SHP77 treated with DMSO at 0.1 percent for 48 hours (cell line): Measurements from ENCODE around the gene DIP2B.
A peak's percentile ranks its signal among the peaks of the same experiment; 100 is the strongest.
"Not testable (repeated sequence)": the region's sequence is repeated elsewhere in the genome, so short reads cannot be mapped to it uniquely, and the experiment has no call there.

Experiments used
- DNase-seq: peaks from one replicate; lab custom pipeline; 2025; lab: John Stamatoyannopoulos, UW

Gene DIP2B

DNA sequence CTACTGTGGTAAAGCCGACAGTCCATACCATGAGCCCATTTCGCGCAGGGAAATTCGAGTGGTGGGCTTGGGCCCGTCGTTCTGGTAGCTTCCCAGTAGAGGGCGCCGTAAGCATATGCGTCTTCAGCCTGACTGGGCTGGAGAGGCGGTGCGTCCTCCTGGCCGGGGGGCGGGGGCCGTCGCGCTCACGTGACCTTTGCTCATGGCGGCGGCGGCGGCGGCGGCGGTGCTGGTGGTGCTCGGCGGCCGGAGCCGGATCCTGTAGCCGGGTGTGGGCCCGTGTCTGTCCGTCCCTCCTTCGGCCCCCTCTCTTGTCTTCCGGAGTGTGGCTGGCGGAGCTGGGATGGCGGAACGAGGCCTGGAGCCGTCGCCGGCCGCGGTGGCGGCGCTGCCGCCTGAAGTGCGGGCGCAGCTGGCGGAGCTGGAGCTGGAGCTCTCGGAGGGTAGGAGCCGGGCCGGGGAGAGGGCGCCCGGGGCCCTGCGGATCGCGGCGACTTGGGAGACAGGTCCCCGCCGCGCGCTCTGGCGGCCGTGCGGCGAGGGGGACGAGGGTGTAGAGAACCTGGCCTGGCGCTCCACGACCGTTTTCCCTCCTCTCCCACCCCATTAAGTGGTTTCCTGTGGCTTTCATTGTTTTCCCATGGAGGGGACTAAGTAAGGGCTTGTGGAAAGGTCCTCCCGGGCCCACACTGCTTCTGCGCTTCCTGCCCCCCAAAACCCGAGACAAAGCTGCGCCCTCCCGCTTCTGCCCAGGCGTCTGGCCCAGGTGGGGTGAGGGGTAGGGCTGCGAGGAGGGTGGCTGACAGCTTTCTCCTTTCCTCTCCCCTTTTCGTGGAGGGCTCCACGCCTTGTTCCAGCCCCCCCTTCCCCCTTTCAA lies at the start of gene DIP2B:
Gene DIP2B (plus strand): TSS at position 188 of the 877 bp plus-strand sequence. CDS start 156 bp downstream, at position 344.
- peak; percentile 78 for DNase-seq

DNA sequence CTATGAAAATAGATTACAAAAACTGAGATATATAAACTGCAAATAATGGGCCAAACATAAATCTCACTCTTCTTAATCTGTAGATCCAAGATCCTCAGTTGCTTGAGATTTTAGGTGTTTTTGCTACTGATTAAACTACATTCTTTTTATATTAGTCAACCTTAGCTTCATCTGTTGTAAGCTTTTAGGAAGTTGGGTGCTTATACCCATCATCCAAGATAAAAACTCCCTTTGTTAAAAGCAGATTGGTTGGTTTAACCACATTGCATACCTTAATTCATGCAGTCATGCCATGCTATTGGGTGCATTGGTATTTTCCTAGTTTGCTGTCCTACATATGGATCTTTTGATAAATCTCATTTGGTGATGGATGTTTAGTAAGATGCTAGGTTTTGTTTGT lies 46.2 kb upstream of the DIP2B start:
- no peak for DNase-seq

- no peak for DNase-seq
These were observed 37.3 kb upstream of the DIP2B start for GRCh38 chr12:50467439-50467838.

- no peak for DNase-seq
These were observed 27.4 kb upstream of the DIP2B start for GRCh38 chr12:50477241-50477832.

GRCh38 chr12:50482571-50482970 lies 22.2 kb upstream of the DIP2B start:
- DNase-seq = no peak

GRCh38 chr12:50483488-50483887 lies 21.3 kb upstream of the DIP2B start:
- no peak for DNase-seq

GRCh38 chr12:50488801-50489200 lies 16.0 kb upstream of the DIP2B start:
- DNase-seq = no peak

- not testable (repeated sequence) for DNase-seq
These were observed 6.7 kb upstream of the DIP2B start for GRCh38 chr12:50498119-50498518.

DNA sequence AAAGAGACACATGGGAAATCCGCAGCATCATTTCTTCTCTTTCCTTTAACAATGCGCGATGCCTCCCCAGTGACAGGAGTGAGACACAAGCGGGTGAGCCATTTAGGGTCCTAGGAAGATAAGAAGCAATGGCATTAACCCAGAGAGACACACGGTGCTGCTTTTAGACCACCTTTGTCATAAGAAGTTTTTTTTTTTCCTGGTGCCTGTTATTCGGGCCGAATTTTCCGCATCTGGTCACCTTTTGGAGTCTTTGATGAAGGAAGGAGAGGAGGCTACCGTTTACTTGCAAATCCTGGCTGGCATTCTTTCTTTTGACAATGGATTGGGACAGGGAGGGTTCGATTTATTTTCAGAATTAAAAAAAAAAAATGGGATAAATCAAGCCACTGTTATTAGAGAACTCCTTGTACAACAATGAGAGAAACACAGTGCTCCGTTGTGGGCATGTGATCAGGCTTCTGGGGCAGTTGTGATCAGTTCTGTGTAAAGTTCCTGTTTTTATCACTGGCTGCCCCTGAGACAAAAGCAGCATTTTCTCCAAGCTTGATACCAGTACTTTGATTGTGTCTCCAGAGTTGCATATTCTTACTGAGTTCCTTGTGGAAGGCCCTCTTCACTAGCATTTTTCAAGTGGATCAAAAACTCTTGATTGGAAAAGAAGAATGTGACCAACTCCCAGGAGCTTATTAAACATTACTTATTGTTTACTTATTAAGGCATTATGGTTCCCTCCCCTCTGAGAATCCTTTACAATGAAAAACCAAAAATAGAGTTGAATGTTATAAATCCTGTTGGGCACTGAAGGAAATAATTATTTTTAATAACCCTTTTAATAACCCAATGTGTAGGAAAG lies 1.1 kb downstream of the DIP2B start:
- no peak for DNase-seq

DNA sequence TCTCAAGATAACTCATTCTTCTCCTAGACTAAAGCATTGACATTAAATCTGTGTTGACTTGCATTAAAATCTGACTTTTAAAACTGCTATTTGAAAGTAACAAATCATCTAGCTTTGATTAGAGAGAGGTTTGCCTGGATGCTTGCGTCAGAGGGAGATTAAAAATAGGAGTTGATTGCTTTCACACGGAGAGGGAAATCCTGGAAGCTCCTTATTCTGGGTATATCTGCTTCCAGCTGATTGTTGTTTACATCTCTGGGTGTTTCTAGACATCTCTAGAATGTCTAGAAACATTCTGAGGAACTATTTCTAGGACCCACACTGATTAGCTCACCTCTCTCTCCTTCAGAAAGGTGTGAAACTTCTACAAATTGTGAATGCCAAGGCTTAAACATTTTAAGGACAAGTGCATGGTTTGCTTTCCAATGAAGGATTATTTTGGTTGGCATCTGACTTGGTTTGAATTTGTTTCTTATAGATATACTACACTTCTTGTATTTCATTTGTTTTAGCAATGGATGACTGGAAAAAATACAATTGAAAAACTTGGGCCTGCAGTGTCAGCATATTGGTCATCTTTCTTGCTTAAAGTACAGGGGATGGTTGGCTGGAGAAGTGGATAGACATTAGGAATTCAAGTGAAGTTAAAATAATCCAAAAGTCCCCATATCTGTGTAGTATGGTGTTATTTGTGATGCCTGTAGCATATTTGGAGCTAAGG lies 2.1 kb downstream of the DIP2B start:
- no peak for DNase-seq

DNA sequence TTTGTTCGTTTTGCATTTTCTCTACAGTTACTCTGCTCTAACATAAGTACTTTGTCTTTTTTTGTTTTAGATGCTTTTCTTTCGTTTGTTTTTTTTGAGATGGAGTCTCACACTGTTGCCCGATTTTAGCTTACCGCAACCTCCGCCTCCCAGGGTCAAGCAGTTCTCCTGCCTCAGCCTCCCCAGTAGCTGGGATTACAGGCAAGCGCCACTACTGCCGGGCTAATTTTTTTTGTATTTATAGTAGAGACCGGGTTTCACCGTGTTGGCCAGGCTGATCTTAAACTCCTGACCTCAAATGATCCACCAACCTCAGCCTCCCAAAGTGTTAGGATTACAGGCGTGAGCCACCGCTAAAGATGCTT lies 2.7 kb downstream of the DIP2B start:
- no peak for DNase-seq

GRCh38 chr12:50507930-50508329 lies 3.1 kb downstream of the DIP2B start:
- no peak for DNase-seq

DNA sequence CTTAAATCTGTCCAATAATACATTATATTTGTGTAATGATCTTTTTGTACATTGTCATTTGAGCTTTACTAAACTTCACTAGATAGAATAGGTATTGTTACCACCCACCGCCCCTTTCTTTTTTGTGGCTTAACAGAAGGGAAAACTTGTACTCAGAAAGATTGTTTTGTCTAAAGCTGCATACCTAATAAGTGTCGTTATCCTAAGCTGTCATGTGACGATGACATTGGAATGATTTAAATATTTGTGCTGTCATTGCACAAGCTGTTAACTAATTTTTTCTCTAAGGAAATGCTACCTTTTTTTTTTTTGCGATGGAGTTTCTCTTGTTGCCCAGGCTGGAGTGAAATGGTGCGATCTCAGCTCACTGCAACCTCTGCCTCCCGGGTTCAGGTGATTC lies 3.6 kb downstream of the DIP2B start:
- no peak for DNase-seq

DNA sequence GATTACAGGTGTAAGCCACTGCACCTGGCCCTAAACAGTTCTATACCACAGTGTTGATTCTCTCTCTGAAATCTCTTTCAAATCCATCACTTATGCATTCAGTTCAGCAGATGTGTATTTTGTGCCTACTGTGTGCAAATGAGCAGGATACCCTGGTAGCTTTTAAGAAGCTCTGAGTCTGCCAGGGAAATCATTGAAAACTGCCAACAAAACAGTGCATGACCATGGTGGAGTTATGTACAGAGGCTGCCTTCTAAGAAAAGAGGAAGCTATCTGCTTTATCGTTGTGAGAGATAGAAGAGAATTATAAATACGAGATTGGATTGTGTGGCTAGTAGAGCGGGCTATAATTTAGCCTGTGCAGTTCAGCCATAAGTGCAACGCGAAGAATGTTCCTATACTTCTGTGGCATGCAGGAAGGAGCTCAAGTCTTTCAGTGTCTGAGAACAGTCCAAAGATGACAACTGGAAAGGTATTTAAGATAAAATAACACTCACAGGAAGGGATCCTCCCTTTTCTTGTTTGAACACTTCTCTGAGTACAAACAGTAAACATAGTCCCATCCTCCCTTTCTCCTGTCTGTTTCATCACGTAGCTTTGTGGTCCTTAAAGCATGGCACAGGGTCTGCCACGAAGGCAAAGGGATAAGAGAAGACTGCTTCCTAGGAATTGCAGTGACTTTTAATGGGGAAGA lies 4.3 kb downstream of the DIP2B start:
- DNase-seq = no peak

DNA sequence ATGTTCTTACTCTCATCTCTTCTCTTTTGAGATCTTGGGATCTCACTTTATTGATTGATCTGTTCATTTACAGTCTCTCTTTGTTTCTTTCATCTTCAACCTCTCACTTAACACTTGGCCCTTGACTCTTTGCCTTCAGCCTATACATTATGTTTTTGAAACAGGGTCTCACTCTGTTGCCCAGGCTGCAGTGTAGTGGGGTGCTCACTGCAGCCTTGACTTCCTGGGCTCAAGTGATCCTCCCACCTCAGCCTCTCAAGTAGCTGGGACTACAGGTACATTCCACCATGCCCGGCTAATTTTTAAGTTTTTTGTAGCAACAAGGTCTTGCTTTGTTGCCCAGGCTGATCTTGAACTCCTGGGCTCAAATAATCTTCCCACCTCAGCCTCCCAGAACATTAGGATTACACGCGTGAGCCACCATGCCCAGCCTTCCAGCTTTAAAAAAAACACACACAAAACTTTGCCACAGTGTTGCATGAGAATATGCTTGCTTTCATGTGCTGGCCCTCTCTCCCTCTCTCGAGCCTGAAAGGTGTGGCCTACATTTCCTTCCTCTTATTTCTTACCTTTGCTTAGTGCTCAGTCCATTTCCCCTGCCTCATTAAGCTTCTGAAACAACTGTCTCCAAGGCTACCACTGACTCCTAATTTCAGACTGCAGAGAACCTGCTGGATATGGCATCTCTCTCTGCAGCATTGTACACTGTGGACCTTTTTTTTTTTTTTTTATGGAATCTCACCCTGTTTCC lies 9.9 kb downstream of the DIP2B start:
- DNase-seq = no peak

DNA sequence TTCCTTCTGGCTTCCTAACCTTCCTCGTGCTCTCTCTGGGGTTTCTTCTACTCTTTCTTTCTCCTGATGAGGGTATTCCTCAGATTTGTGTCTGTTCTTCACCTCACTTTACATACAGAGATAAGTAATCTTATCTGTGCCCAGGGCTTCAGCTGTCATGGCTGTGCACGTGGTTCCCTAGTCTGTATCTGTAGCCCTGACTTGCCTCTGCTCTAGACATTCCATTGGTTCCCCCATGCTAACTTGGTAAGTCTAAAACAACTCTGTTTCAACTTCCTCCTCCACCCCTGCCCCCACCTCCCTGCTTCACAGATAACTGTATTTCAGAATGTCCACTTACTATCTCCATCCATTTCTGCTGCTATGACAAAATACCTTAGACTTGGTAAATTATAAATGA lies 10.8 kb downstream of the DIP2B start:
- DNase-seq = no peak

DNA sequence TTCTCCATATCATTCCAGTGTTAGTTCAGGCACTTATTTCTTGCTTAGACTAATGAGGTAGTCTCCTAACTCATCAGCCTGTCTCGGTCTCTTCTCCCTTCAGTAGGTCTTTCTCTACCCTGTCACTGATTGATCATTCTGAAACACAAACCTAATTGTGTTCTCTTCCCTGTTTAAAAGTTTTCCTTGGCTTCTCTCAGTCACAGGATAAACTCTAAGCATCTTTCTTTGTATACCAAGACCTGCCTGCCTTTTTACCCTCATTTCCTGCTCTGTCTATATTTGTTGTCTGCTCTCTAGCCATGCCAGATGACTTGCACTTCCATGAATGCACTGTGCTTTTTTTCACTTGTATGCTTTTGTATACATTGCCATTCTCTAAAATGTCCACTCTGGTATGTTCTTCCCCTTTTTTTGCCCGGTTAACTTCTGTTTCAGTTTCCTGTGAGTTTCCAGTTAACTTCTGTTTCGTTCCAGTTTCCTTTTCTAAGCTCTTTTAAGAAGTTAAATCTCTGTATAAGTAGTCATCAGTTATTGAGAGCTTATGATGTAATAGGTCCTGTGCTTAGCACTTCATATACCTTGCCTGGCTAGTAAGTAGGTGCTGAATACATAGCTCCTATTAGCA lies 12.8 kb downstream of the DIP2B start:
- DNase-seq = no peak

GRCh38 chr12:50518090-50518489 lies 13.3 kb downstream of the DIP2B start:
- no peak for DNase-seq

DNA sequence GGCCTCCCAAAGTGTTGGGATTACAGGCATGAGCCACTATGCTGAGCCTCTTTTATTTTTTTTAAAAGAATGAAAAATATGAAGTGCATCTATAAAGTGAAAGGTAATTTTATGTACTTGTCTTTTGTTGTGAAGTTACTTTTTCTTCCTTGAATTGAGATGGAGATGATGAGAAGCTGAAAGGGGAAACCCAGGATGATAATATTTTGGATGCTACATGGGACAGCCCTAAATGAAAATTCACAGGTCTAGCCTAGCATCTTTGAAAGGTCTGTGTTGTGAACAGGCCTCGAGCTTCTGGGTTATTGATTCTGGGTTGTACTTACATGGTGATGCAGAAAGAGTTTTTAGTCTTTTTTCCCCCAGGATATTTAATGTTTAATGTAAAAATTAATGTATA lies 14.6 kb downstream of the DIP2B start:
- no peak for DNase-seq
